Ovary (tissue), 3 donors: Measurements from ENCODE around the gene RASAL2.

Experiments used
- CTCF ChIP-seq, 3 donors: fragments of 450-650 bp in 2 of 3; fragments of 200-600 bp in 1 of 3; IDR thresholded peaks; one replicate each; pipeline versions ENCODE4 v1.5.1 to v1.8.0; 2016 to 2022; ENCODE audit warnings: antibody characterized with exemption in 3 of 3, mild to moderate bottlenecking in 1 of 3
- EP300 ChIP-seq: sonication (generic); formaldehyde crosslinking; IDR thresholded peaks from one replicate; pipeline ENCODE4 v1.6.1; 2017; ENCODE audit warnings: antibody characterized with exemption
- POLR2A ChIP-seq: fragments of 450-650 bp; IDR thresholded peaks from one replicate; pipeline ENCODE4 v1.6.1; 2017; ENCODE audit warnings: antibody characterized with exemption, mild to moderate bottlenecking, moderate library complexity
- donor health status: DM: no; HTN: no; CAD: no.

- TF ChIP-seq CTCF (IDR thresholded peaks at IDR 0.05) (no peak), POLR2A (no peak), EP300 (no peak)
Observed at GRCh38 chr1:178371235-178371634, 277.3 kb downstream of the RASAL2 start.
